AG09319 (cell line): ENCODE measurements around the gene DNAH17.

Experiments used
- DNase-seq: peaks from one replicate; pipeline ENCODE4 v3.0.0-alpha.2; 2010; ENCODE audit warnings: low read depth; ENCODE audit errors: extremely low read depth
- TF ChIP-seq, protein P1 (sequence below): IDR thresholded peaks from 2 replicates; pipeline ENCODE4 v1.5.1; 2011; ENCODE audit warnings: low read depth, mild to moderate bottlenecking, inconsistent platforms, low read length, moderate library complexity

The DNAH17 gene

GRCh38 chr17:78397681-78398101 lies 179.5 kb downstream of the DNAH17 start:
- DNase-seq: no peak
- TF ChIP-seq, protein P1, sequence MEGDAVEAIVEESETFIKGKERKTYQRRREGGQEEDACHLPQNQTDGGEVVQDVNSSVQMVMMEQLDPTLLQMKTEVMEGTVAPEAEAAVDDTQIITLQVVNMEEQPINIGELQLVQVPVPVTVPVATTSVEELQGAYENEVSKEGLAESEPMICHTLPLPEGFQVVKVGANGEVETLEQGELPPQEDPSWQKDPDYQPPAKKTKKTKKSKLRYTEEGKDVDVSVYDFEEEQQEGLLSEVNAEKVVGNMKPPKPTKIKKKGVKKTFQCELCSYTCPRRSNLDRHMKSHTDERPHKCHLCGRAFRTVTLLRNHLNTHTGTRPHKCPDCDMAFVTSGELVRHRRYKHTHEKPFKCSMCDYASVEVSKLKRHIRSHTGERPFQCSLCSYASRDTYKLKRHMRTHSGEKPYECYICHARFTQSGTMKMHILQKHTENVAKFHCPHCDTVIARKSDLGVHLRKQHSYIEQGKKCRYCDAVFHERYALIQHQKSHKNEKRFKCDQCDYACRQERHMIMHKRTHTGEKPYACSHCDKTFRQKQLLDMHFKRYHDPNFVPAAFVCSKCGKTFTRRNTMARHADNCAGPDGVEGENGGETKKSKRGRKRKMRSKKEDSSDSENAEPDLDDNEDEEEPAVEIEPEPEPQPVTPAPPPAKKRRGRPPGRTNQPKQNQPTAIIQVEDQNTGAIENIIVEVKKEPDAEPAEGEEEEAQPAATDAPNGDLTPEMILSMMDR: no peak

DNA sequence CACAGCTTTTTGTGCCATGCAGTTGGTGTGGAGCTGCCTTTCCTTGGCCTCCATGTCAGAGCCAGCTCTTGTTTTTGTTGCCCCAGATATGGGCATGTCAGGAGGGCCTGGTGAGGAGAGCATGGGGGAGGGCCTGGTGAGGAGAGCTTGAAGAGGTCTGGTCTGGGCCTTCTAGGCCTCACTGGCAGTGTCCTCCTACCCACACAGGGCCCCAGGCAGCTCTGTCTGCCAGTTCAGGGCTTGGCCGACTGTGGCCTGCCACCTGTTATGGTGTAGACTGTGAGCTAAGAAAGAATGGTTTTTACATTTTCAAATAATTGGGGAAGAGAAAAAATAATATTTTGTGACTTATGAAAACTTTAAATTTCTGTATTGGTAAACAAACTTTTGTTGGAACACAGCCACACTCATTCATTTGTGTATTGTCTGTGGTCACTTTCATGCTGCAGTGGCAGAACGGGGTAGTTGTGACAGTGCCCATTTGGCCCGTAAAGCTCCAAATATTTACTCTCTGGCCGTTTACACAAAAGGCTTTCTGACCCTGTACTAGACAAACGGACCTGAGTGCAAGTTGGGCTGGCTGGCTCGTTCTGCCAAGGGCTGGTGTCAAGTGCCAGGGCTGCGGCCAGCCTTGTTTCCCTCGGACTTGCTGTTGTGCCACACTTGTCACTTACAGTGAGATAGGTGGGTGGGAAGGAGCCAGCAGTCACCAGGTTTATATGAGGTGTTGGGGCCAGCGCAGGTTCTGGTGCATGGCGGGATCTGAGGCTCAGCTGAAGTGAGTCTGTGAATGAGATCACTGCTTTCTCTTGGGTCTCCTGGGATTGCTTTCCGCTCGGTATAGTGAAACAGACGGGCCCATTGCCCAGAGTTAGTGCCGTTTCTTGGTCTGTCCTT lies 180.5 kb downstream of the DNAH17 start:
- TF ChIP-seq, protein P1: no peak
- no peak for DNase-seq

GRCh38 chr17:78395155-78395554 lies 182.0 kb downstream of the DNAH17 start:
- TF ChIP-seq, protein P1: no peak
- no peak for DNase-seq

- no peak for DNase-seq
- TF ChIP-seq, protein P1: no peak
These were observed 183.0 kb downstream of the DNAH17 start for GRCh38 chr17:78394209-78394608.

- TF ChIP-seq, protein P1: no peak
- DNase-seq: no peak
These were observed 183.6 kb downstream of the DNAH17 start for GRCh38 chr17:78393575-78393974.

DNA sequence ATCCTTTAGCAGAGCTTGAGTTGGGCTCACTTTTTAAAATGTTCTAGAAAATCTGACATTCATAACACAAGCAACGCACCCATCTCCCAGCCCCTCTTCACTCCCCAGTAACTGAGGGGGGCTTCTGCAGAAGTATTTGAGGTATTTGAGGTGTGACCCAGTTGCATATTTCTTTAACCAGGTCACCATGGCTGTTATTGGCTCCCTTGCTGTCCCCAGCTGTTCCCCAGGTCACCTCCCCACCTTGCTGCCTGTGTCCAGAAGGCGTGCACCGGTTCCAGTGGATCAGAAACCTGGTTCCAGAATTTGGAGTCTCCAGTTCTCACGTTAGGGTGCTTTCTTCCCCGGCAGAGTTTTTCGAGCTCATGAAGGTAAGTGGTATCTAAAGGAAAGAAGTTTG lies 184.9 kb downstream of the DNAH17 start:
- TF ChIP-seq, protein P1: no peak
- no peak for DNase-seq

DNA sequence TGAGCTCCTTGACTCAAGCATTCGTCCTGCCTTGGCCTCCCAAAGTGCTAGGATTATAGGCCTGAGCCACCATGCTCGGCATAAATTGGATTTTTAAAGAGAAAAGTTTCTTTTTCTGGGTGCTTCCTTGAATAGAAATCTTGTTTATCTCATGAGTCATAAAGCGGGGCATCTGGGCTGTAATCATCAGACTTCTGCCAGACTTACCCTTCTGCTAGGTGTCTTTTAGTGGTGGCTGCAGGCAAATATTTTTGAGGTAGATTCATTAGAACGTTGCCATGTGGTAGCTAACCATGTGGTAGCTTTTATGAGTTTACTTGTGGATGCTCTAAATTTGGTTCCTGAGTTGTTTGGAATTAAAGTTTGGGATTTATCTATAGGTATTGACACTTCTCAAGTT lies 185.4 kb downstream of the DNAH17 start:
- TF ChIP-seq, protein P1: no peak
- DNase-seq: no peak
